ENCODE results near the gene LRRC3.

The LRRC3 gene

GRCh38 chr21:44507673-44508425, 52.5 kb downstream of the LRRC3 start:
- Histone ChIP-seq H3K4me2 (ENCODE audit: low read length) (no peak overlapping the region), H3K4me3 (ENCODE audit: low read depth, low read length, poor library complexity, severe bottlenecking) (no peak overlapping the region), H3K9me2 (ENCODE audit: low read depth, low read length) (no peaks in the 10 kb centered on the region), H3K27me3 (ENCODE audit: insufficient read depth, low read length) (no peaks in the 10 kb centered on the region; the same call in 1 of the 2 replicates), H3K4me1 (ENCODE audit: insufficient read depth, low read length, severe bottlenecking) (no peaks in the 10 kb centered on the region), H3K27ac (ENCODE audit: low read depth, low read length, poor library complexity, severe bottlenecking) (no peak overlapping the region), H3K36me3 (ENCODE audit: insufficient read depth, low read length) (no peaks in the 10 kb centered on the region), H4K20me1 (ENCODE audit: insufficient read depth, low read length) (no peaks in the 10 kb centered on the region), H3F3A (ENCODE audit: insufficient read depth, low read length) (no peaks in the 10 kb centered on the region), H3K9ac (ENCODE audit: low read length) (no peak overlapping the region), H2AFZ (ENCODE audit: low read length) (no peak overlapping the region), H3K9me3 (ENCODE audit: low read length) (no peaks in the 10 kb centered on the region), H3K79me2 (ENCODE audit: insufficient read depth, low read length) (no peaks in the 10 kb centered on the region)
- TF ChIP-seq CTCF (IDR thresholded peaks at IDR 0.05; ENCODE audit: low read length) = no peak
- TF ChIP-seq EZH2 (IDR thresholded peaks at IDR 0.05; ENCODE audit: borderline replicate concordance, low read length) = no peak

GRCh38 chr21:44508426-44508710, 53.1 kb downstream of the LRRC3 start:
- H3K27me3 ChIP-seq (ENCODE audit: insufficient read depth, low read length) = no peaks in the 10 kb centered on the region; the same call in 1 of the 2 replicates
- TF ChIP-seq EZH2 (IDR thresholded peaks at IDR 0.05; ENCODE audit: borderline replicate concordance, low read length) (no peak), CTCF (IDR thresholded peaks at IDR 0.05; ENCODE audit: low read length) (no peak)

GRCh38 chr21:44508711-44509445, 53.6 kb downstream of the LRRC3 start:
- no peaks in the 10 kb centered on the region for H4K20me1 ChIP-seq (ENCODE audit: insufficient read depth, low read length)
- no peaks in the 10 kb centered on the region for H3K9me3 ChIP-seq (ENCODE audit: low read length)
- H3K27me3 ChIP-seq (ENCODE audit: insufficient read depth, low read length) = no peaks in the 10 kb centered on the region; the same call in 1 of the 2 replicates
- no peak overlapping the region for H3K27ac ChIP-seq (ENCODE audit: low read depth, low read length, poor library complexity, severe bottlenecking)
- H3K9ac ChIP-seq (ENCODE audit: low read length) = no peak overlapping the region
- H3K36me3 ChIP-seq (ENCODE audit: insufficient read depth, low read length) = no peaks in the 10 kb centered on the region
- H3K4me1 ChIP-seq (ENCODE audit: insufficient read depth, low read length, severe bottlenecking) = no peaks in the 10 kb centered on the region
- H3K9me2 ChIP-seq (ENCODE audit: low read depth, low read length) = no peaks in the 10 kb centered on the region
- H3F3A ChIP-seq (ENCODE audit: insufficient read depth, low read length) = no peaks in the 10 kb centered on the region
- no peaks in the 10 kb centered on the region for H3K79me2 ChIP-seq (ENCODE audit: insufficient read depth, low read length)
- no peak overlapping the region for H3K4me2 ChIP-seq (ENCODE audit: low read length)
- H3K4me3 ChIP-seq (ENCODE audit: low read depth, low read length, poor library complexity, severe bottlenecking) = no peak overlapping the region
- no peak for TF ChIP-seq EZH2 (IDR thresholded peaks at IDR 0.05; ENCODE audit: borderline replicate concordance, low read length)
- TF ChIP-seq CTCF (IDR thresholded peaks at IDR 0.05; ENCODE audit: low read length) = no peak
- H2AFZ ChIP-seq (ENCODE audit: low read length) = no peak overlapping the region

More at GRCh38 chr21:44508426-44508710, 53.1 kb downstream of the LRRC3 start:
- Histone ChIP-seq H3K4me2 (ENCODE audit: low read length) (no peak overlapping the region), H3K4me1 (ENCODE audit: insufficient read depth, low read length, severe bottlenecking) (no peaks in the 10 kb centered on the region), H3K4me3 (ENCODE audit: low read depth, low read length, poor library complexity, severe bottlenecking) (no peak overlapping the region), H3K36me3 (ENCODE audit: insufficient read depth, low read length) (no peaks in the 10 kb centered on the region), H3K79me2 (ENCODE audit: insufficient read depth, low read length) (no peaks in the 10 kb centered on the region), H3K27ac (ENCODE audit: low read depth, low read length, poor library complexity, severe bottlenecking) (no peak overlapping the region), H2AFZ (ENCODE audit: low read length) (no peak overlapping the region), H3K9me2 (ENCODE audit: low read depth, low read length) (no peaks in the 10 kb centered on the region), H3K9me3 (ENCODE audit: low read length) (no peaks in the 10 kb centered on the region), H3K9ac (ENCODE audit: low read length) (no peak overlapping the region), H3F3A (ENCODE audit: insufficient read depth, low read length) (no peaks in the 10 kb centered on the region), H4K20me1 (ENCODE audit: insufficient read depth, low read length) (no peaks in the 10 kb centered on the region)
